Breast epithelium (tissue), 4 donors: ENCODE data around the gene CCR3. TPM values are rescaled to one million over a fixed set of nuclear protein-coding genes. Genes with fewer than 3 reads are reported as not detected.

Experiments
- DNase-seq, 2 donors: peaks; one replicate each; pipeline ENCODE4 v3.0.0-alpha.2; 2019; ENCODE audit warnings: low spot score in 2 of 2
- H3K27ac ChIP-seq, 2 donors: fragments of 200-600 bp; sonication (generic) in 1 of 2; one replicate each; pipeline ENCODE4 v1.5.1; 2016 to 2019; ENCODE audit warnings: mild to moderate bottlenecking in 1 of 2
- H3K27me3 ChIP-seq, 2 donors: fragments of 200-600 bp; sonication (generic) in 1 of 2; one replicate each; pipeline versions ENCODE4 v1.5.1 to v1.6.0; 2017 to 2019; ENCODE audit warnings: control low read depth in 1 of 2, mild to moderate bottlenecking in 1 of 2
- H3K36me3 ChIP-seq: fragments of 200-600 bp; one replicate; pipeline ENCODE4 v1.5.1; 2019
- H3K4me1 ChIP-seq, 2 donors: fragments of 200-600 bp; sonication (generic); one replicate each; pipeline ENCODE4 v1.5.1; 2016 to 2019; ENCODE audit warnings: control low read depth in 1 of 2
- H3K4me3 ChIP-seq, 3 donors: fragments of 200-600 bp; sonication (generic); 1 replicate in 2 of 3; 2 replicates in 1 of 3; pipeline ENCODE4 v1.5.1; 2016 to 2019; ENCODE audit warnings: mild to moderate bottlenecking in 3 of 3, moderate library complexity in 2 of 3
- H3K9me3 ChIP-seq, 2 donors: fragments of 200-600 bp; sonication (generic) in 1 of 2; one replicate each; pipeline ENCODE4 v1.5.1; 2016 to 2019; ENCODE audit warnings: control low read depth in 1 of 2
- POLR2A ChIP-seq: fragments of 450-650 bp; IDR thresholded peaks from one replicate; pipeline ENCODE4 v1.6.1; 2016; ENCODE audit warnings: antibody characterized with exemption, mild to moderate bottlenecking, moderate library complexity
- POLR2AphosphoS5 ChIP-seq, 3 donors: sonication (generic); formaldehyde crosslinking; IDR thresholded peaks; one replicate each; pipeline ENCODE4 v1.6.1; 2017; ENCODE audit warnings: antibody characterized with exemption in 3 of 3
- intact Hi-C: fragments of 100-400 bp; cut with DNase I; formaldehyde crosslinking; loops from one replicate; pipeline ENCODE4 v1.15.1; 2023; ENCODE audit warnings: low total_unique reads
- total RNA-seq, 3 donors: library from RNA; depleted of rRNA; stranded (reverse); fragments of >200 nt; gene quantifications; one replicate each; pipeline ENCODE4 v1.1.0, GENCODE V29; 2016
- TF ChIP-seq, protein P1 (sequence below), 3 donors: fragments of 450-650 bp; IDR thresholded peaks; one replicate each; pipeline ENCODE4 v1.5.1; 2016 to 2017; ENCODE audit warnings: antibody characterized with exemption in 3 of 3, mild to moderate bottlenecking in 3 of 3, moderate library complexity in 3 of 3

Gene CCR3
- total RNA-seq, 3 donors from 2014 or later: not detected

DNA sequence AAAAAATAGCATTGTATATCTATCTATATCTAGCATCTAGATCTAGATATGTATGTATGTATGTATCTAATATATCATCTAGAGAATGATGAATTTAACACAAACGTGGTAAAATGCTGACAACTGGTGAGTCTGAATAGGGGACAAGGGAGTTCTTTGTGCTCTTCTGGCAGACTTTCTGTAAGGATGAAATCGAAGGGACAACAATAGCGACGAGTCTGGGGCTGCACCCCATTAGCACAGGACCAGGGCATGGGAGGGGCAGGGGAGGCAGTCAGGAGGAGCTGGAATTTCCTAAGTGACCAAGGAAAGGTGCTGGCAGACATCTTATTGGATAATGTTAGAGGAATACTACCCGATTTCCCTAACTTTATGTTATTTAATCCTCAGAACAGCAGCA is 42.0 kb upstream of the CCR3 start:
- no peak for TF ChIP-seq POLR2AphosphoS5 (IDR thresholded peaks at IDR 0.05)
- TF ChIP-seq POLR2A: no peak
- TF ChIP-seq, protein P1, sequence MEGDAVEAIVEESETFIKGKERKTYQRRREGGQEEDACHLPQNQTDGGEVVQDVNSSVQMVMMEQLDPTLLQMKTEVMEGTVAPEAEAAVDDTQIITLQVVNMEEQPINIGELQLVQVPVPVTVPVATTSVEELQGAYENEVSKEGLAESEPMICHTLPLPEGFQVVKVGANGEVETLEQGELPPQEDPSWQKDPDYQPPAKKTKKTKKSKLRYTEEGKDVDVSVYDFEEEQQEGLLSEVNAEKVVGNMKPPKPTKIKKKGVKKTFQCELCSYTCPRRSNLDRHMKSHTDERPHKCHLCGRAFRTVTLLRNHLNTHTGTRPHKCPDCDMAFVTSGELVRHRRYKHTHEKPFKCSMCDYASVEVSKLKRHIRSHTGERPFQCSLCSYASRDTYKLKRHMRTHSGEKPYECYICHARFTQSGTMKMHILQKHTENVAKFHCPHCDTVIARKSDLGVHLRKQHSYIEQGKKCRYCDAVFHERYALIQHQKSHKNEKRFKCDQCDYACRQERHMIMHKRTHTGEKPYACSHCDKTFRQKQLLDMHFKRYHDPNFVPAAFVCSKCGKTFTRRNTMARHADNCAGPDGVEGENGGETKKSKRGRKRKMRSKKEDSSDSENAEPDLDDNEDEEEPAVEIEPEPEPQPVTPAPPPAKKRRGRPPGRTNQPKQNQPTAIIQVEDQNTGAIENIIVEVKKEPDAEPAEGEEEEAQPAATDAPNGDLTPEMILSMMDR (IDR thresholded peaks at IDR 0.05): no peak

DNA sequence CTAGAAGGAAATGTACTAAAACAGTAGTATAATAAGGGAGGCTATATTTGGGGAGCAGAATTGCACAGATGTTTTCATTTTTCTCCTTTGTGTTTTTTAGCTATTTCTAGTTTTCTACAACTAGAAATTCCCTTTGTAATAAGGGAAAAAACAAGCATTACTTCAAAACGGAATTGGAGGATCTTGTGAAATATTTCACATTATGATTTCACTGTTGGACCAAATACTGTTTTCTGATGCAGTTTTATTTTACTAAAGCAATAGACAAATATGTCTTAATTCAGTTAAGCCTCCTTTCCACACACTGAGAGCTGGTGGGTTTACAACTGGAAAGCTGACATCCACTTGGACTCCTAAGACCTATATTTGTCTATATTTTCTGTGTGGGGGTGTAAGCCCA is 41.5 kb upstream of the CCR3 start:
- Histone ChIP-seq H3K27me3 (no peaks in the 10 kb centered on the region), H3K36me3 (no peaks in the 10 kb centered on the region), H3K4me1 (no peaks in the 10 kb centered on the region), H3K9me3 (no peaks in the 10 kb centered on the region), H3K4me3 (no peak overlapping the region), H3K27ac (peak overlapping the region in 1 of 2 donors; percentile 52)
- DNase-seq: no peak
- intact Hi-C loops: no loop called here
- TF ChIP-seq, protein P1 (IDR thresholded peaks at IDR 0.05): no peak
- TF ChIP-seq POLR2A: no peak
- no peak for TF ChIP-seq POLR2AphosphoS5 (IDR thresholded peaks at IDR 0.05)

More for the DNA sequence above, 42.0 kb upstream of the CCR3 start:
- no peaks in the 10 kb centered on the region for H3K4me1 ChIP-seq
- intact Hi-C loops: no loop called here
- no peak overlapping the region for H3K27ac ChIP-seq
- no peaks in the 10 kb centered on the region for H3K36me3 ChIP-seq
- no peak for DNase-seq
- H3K9me3 ChIP-seq: peaks cover 0 to 4% of the 10 kb centered on the region in 2 donors
- H3K4me3 ChIP-seq: no peak overlapping the region
- no peaks in the 10 kb centered on the region for H3K27me3 ChIP-seq

DNA sequence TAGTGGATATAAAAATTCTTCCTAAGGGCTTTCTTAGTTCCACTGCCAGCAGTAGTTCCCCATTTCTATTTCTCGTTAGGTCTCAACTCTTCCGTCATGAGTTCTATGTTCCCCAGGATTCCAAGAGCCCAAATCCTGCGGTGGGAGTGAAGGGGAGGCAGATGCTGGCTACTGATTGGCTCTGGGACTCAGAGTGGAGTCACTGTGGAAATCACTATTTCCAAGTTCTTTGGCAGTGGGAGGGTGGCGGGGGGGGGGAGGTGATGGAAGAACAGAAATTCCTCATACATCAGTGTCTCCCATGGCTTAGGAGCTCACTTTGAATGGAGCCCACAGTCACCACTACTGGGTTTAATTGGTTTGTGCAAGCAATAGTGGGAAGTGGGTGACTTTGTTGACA is 39.7 kb upstream of the CCR3 start:
- Histone ChIP-seq H3K4me3 (no peak overlapping the region), H3K27me3 (no peaks in the 10 kb centered on the region), H3K27ac (no peak overlapping the region), H3K9me3 (no peaks in the 10 kb centered on the region), H3K4me1 (no peaks in the 10 kb centered on the region), H3K36me3 (no peaks in the 10 kb centered on the region)
- no peak for DNase-seq
- TF ChIP-seq POLR2A (no peak), POLR2AphosphoS5 (IDR thresholded peaks at IDR 0.05) (no peak)
- TF ChIP-seq, protein P1 (IDR thresholded peaks at IDR 0.05): no peak
- intact Hi-C loops: no loop called here

DNA sequence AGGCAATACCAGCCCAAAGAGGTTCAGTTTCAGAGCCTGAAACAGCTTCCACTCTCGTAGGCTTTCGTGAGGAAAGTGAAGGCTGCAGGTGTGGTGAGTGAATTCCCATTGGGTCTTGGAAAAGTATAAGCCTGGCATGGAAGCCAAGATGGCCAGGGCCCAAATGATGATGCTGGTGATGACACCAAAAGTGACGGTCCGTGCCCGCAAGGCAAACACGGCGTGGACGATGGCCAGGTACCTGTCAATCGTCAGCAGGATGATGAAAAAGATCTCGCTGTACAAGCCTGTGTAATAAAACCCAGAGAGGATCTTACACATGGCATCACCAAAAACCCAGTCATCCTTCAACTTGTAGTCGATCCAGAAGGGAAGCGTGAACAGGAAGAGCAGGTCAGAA is 38.6 kb upstream of the CCR3 start:
- no peak for DNase-seq
- intact Hi-C loops: no loop called here
- Histone ChIP-seq H3K4me3 (no peak overlapping the region), H3K36me3 (no peaks in the 10 kb centered on the region), H3K27me3 (no peaks in the 10 kb centered on the region), H3K4me1 (no peaks in the 10 kb centered on the region), H3K27ac (no peak overlapping the region), H3K9me3 (no peaks in the 10 kb centered on the region)
- TF ChIP-seq POLR2A: no peak
- TF ChIP-seq POLR2AphosphoS5 (IDR thresholded peaks at IDR 0.05): no peak
- TF ChIP-seq, protein P1 (IDR thresholded peaks at IDR 0.05): no peak

DNA sequence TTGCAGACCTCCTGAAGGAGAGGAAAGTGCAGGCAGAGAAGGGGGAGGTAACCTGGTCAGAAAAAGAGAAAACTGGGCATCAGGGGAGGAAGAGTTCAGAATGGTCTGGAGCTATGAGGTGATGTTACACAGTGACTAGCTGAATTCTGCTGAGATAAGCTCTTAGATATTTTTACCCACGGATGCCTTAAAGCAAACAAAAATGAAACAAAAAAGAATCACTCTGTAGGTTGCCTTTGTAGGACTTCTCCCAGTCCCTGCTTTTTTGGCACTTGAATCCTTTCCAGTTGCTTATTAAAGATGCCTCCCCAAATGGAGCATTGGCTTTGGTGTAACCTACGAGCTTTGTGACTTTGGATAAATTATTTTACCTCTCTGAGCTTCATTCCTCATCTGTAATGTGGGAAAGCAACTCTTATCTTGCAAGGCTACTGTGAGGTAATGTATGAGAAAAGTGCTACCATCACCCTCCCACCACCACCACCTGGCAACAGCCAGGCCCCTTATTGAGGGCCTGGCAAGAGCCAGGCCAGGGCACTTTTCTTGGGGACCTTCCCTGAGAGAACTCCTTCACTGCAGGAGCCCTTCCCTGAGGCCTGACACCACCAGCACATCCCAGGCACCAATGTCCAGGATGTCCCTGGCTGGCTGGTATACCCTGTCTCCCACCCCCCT is 36.8 kb upstream of the CCR3 start:
- DNase-seq: no peak
- no peak overlapping the region for H3K27ac ChIP-seq
- H3K9me3 ChIP-seq: no peaks in the 10 kb centered on the region
- no peak for TF ChIP-seq POLR2AphosphoS5 (IDR thresholded peaks at IDR 0.05)
- TF ChIP-seq, protein P1 (IDR thresholded peaks at IDR 0.05): no peak
- no peak for TF ChIP-seq POLR2A
- no peaks in the 10 kb centered on the region for H3K4me1 ChIP-seq
- no peaks in the 10 kb centered on the region for H3K36me3 ChIP-seq
- no peak overlapping the region for H3K4me3 ChIP-seq
- no peaks in the 10 kb centered on the region for H3K27me3 ChIP-seq
- intact Hi-C loops: no loop called here
